SK-N-MC (cell line): ENCODE measurements around the gene OGFR.

Experiments
- DNase-seq: peaks from one replicate; pipeline ENCODE4 v3.0.0-alpha.2; 2011; ENCODE audit warnings: low read depth, low spot score
- H3K27ac ChIP-seq: fragments of 200-600 bp; sonication (generic); 2 replicates; pipeline ENCODE4 v1.5.1; 2016; ENCODE audit warnings: mixed run types
- H3K36me3 ChIP-seq: fragments of 200-600 bp; sonication (generic); 2 replicates; pipeline ENCODE4 v1.6.1; 2017; ENCODE audit warnings: antibody characterized with exemption, low read length, mixed read lengths; ENCODE audit not compliant: insufficient read depth
- H3K4me3 ChIP-seq: fragments of 200-600 bp; sonication (generic); 2 replicates; pipeline ENCODE4 v1.5.1; 2016
- H3K9ac ChIP-seq: fragments of 200-600 bp; sonication (generic); 2 replicates; pipeline ENCODE4 v1.8.0; 2017; ENCODE audit warnings: mixed run types, mixed read lengths; ENCODE audit not compliant: insufficient read length
- H3K9me3 ChIP-seq: fragments of 200-600 bp; sonication (generic); 2 replicates; pipeline ENCODE4 v1.6.1; 2017; ENCODE audit warnings: low read depth, mild to moderate bottlenecking, antibody characterized with exemption, low read length, moderate library complexity, mixed read lengths
- EZH2 ChIP-seq: fragments of 200-600 bp; sonication (generic); IDR thresholded peaks from one replicate; pipeline ENCODE4 v1.6.1; 2017; ENCODE audit warnings: antibody characterized with exemption
- FOXP2 ChIP-seq: optimal IDR thresholded peaks from 2 replicates; pipeline ENCODE3; 2011; ENCODE audit warnings: mild to moderate bottlenecking, moderate library complexity; ENCODE audit not compliant: insufficient read depth; ENCODE audit errors: extremely low read length, control extremely low read depth
- POLR2AphosphoS5 ChIP-seq: IDR thresholded peaks from 2 replicates; pipeline ENCODE4 v1.6.1; 2012; ENCODE audit warnings: mild to moderate bottlenecking, low read depth, low read length, borderline replicate concordance

The OGFR gene

GRCh38 chr20:62804021-62804626 lies 511 bp upstream of the OGFR start:
- Histone ChIP-seq H3K36me3 (peaks cover 21% of the 10 kb centered on the region), H3K4me3 (peak overlapping the region; percentile 91), H3K27ac (no peak overlapping the region), H3K9me3 (no peaks in the 10 kb centered on the region), H3K9ac (no peak overlapping the region)
- no peak for DNase-seq
- no peak for TF ChIP-seq POLR2AphosphoS5
- TF ChIP-seq EZH2, result no peak
- no peak for TF ChIP-seq FOXP2

- DNase-seq, result no peak
- H3K9ac ChIP-seq, result peak overlapping the region; percentile 81
- H3K36me3 ChIP-seq, result peaks cover 19% of the 10 kb centered on the region
- TF ChIP-seq POLR2AphosphoS5 (no peak), EZH2 (no peak), FOXP2 (no peak)
- H3K9me3 ChIP-seq, result no peaks in the 10 kb centered on the region
- peak overlapping the region; percentile 91 for H3K4me3 ChIP-seq
- H3K27ac ChIP-seq, result no peak overlapping the region
Measured at GRCh38 chr20:62805155-62805710, 598 bp downstream of the OGFR start.

GRCh38 chr20:62805711-62806382 lies 1.2 kb downstream of the OGFR start:
- no peak for DNase-seq
- TF ChIP-seq POLR2AphosphoS5 (no peak), FOXP2 (no peak), EZH2 (no peak)
- H3K9me3 ChIP-seq, result no peaks in the 10 kb centered on the region
- H3K27ac ChIP-seq, result no peak overlapping the region
- H3K9ac ChIP-seq, result peak overlapping the region; percentile 81
- peak overlapping the region; percentile 91 for H3K4me3 ChIP-seq
- peaks cover 14% of the 10 kb centered on the region; the same call in 1 of the 2 replicates for H3K36me3 ChIP-seq

GRCh38 chr20:62806383-62807050 lies 1.9 kb downstream of the OGFR start:
- Histone ChIP-seq H3K4me3 (peak overlapping the region; percentile 91), H3K9ac (peak overlapping the region; percentile 81), H3K36me3 (peaks cover 14% of the 10 kb centered on the region; the same call in 1 of the 2 replicates), H3K9me3 (no peaks in the 10 kb centered on the region), H3K27ac (no peak overlapping the region)
- TF ChIP-seq POLR2AphosphoS5, result no peak
- no peak for TF ChIP-seq EZH2
- TF ChIP-seq FOXP2, result no peak
- DNase-seq, result no peak

GRCh38 chr20:62807444-62808210 lies 3.0 kb downstream of the OGFR start:
- DNase-seq, result no peak
- Histone ChIP-seq H3K9me3 (no peaks in the 10 kb centered on the region), H3K36me3 (peaks cover 16% of the 10 kb centered on the region; the same call in 1 of the 2 replicates), H3K27ac (no peak overlapping the region), H3K9ac (no peak overlapping the region), H3K4me3 (no peak overlapping the region)
- TF ChIP-seq FOXP2, result no peak

- no peak for DNase-seq
- TF ChIP-seq FOXP2 (no peak), POLR2AphosphoS5 (no peak), EZH2 (no peak)
- no peak overlapping the region for H3K4me3 ChIP-seq
- H3K27ac ChIP-seq, result no peak overlapping the region
- H3K36me3 ChIP-seq, result peaks cover 16% of the 10 kb centered on the region; the same call in 1 of the 2 replicates
- H3K9me3 ChIP-seq, result no peaks in the 10 kb centered on the region
- H3K9ac ChIP-seq, result no peak overlapping the region
Measured at GRCh38 chr20:62808211-62808865, 3.7 kb downstream of the OGFR start.

- Histone ChIP-seq H3K9ac (no peak overlapping the region), H3K4me3 (no peak overlapping the region), H3K9me3 (no peaks in the 10 kb centered on the region), H3K27ac (no peak overlapping the region), H3K36me3 (peaks cover 16% of the 10 kb centered on the region; the same call in 1 of the 2 replicates)
- no peak for TF ChIP-seq POLR2AphosphoS5
- no peak for TF ChIP-seq EZH2
- no peak for TF ChIP-seq FOXP2
- DNase-seq, result no peak
Measured at GRCh38 chr20:62809530-62810428, 5.1 kb downstream of the OGFR start.
